NCI-H345 treated with DMSO at 0.1 percent for 48 hours (cell line): ENCODE data around the gene SMIM33.
"Not testable (repeated sequence)": the region's sequence is repeated elsewhere in the genome, so short reads cannot be mapped to it uniquely, and the experiment has no call there.

Experiments used
- DNase-seq: peaks from one replicate; lab custom pipeline; 2025; ENCODE audit not compliant: unreplicated experiment; lab: John Stamatoyannopoulos, UW

Gene SMIM33

DNA sequence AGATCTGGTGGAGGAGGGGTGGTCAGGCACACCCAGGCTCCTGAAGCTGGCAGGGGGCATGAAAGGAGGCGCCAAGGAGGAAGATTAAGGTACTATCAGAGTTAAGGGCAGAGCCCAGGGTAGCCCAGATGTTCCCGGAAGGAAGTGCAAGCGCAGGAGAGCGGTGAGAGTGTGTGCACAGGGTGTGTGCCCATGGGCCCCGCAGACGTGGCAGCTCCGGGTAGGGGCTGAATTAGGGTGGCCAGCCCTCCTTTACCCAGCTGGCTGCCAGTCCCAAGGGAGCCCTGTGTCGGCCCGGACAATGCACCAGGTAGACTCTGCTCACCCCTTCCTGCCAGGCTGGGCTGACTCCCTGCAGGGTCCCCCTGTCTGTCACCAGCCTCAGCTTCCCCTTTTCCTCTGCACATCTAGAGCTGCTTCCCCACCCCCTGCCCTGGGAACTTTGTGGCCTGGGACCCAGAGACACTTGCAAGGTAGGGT, at the start of gene SMIM33:
Gene SMIM33, plus strand, starts transcription at position 184 of the 480 bp plus-strand sequence. Its CDS starts 118 bp downstream, at position 302.
- DNase-seq: no peak

DNA sequence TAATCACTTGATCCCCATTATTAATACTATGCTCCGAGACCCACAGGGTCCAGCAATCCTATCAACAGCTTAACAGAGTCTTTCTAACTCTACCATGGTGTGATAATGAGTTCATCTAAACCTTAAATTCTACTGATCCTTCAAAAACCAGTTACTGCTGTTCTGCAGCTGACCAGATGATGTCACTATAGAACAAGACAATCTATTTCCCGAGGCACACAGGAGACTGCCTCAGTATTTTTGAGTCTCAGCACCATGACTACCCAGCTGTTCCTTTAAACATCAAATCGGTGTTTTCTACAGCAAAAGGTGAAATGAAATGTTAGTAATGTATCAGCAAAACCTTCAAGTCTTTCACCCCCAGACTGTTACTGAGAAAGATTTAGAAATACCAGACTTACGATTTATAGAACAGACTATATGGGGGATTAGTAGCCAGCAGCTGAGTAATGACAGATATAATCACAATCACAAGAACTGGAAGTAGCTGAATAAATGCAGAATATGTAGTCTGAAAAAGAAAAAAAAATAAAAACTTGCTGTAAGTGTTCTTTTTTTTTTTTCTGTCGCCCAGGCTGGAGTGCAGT, 48.4 kb upstream of the SMIM33 start:
- DNase-seq: peak; percentile 71

GRCh38 chr5:139425497-139425896, 45.3 kb upstream of the SMIM33 start:
- no peak for DNase-seq

GRCh38 chr5:139426203-139426885, 44.5 kb upstream of the SMIM33 start:
- no peak for DNase-seq

- no peak for DNase-seq
Observed at GRCh38 chr5:139430015-139430414, 40.8 kb upstream of the SMIM33 start.

DNA sequence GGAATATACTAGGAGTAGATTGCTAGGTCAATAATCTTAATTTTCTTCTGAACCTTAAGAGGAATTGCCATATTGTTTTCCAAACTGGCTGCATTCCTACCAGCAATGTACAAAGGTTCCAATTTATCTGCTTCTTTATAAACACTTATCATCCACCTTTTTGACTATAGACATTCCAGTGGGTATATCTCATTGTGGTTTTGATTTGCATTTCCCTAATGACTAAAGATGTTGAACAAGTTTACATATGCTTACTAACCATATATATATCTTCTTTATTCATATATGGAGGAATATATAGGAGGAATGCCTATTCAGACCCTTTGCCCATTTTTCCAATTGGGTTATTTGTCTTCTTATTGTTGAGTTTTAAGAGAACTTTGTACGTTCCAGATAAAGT, 39.1 kb upstream of the SMIM33 start:
- no peak for DNase-seq

GRCh38 chr5:139435676-139436075, 35.1 kb upstream of the SMIM33 start:
- DNase-seq: no peak

DNA sequence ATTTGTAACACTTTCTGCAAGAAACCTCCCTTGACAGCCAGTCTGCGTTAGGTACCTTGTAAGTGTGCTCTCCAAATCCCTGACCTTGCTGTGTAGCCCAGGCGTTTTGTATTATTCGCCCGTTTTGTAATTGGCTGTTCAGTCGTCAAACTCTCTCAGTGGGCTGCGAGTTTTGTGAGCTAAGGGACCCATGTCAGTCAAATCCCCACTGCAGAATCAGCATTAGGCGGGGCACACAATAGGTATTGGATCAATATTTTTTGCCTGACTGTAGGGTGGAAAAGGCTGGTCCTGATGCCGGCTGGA, 32.1 kb upstream of the SMIM33 start:
- DNase-seq: peak; percentile 58

DNA sequence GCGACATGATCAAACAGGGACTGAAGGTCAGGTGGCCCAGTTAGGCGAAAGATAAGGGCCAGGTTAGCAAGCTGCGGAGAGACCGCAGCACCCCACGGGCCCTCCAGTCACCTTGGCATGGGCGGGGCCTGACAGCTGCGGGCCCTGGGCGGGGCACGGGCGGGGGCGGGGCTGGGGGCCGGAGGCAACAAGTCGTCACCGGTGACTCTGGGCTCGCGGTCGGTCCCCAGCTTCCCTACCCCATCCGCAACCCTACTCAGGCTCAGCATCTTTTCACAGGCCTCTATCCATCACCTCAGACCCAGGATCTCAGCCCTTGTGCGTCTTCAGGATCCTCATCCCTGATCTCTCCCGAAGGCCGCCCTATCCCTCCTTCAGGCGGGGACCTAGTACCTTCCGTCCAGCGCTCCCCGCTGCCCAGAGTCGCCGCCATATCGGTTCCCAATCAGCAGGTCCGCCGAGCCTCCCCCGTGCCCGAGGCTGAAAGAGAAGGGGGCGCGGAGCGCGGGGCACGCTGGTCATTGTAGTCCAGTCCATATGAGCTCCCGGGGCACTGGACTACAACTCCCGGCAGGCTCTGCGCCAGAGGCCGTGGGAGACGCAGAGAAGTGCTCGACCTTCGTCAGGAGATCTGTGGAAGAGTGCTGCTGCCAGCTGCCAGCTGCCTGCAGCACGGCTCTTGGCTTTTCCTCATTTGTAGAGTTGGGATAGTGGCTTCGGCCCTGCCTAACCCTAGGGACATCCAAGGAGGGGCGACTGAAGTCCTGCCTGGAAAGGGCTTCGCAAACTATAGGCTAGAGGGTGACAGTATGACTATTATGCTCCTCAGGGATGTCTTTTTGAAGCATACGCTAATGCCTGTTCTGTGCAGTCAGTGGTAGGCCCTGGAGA, 31.5 kb upstream of the SMIM33 start, which contains the start of gene DNAJC18:
Gene DNAJC18, minus strand, starts transcription at position 513 of the 891 bp plus-strand sequence. Its CDS starts 80 bp downstream, at position 433.
- peak; percentile 94 for DNase-seq

- not testable (repeated sequence) for DNase-seq
Observed at GRCh38 chr5:139440416-139440815, 30.4 kb upstream of the SMIM33 start.

GRCh38 chr5:139443831-139444453, 26.9 kb upstream of the SMIM33 start:
- no peak for DNase-seq

- DNase-seq: no peak
Observed at GRCh38 chr5:139445325-139446170, 25.3 kb upstream of the SMIM33 start.

DNA sequence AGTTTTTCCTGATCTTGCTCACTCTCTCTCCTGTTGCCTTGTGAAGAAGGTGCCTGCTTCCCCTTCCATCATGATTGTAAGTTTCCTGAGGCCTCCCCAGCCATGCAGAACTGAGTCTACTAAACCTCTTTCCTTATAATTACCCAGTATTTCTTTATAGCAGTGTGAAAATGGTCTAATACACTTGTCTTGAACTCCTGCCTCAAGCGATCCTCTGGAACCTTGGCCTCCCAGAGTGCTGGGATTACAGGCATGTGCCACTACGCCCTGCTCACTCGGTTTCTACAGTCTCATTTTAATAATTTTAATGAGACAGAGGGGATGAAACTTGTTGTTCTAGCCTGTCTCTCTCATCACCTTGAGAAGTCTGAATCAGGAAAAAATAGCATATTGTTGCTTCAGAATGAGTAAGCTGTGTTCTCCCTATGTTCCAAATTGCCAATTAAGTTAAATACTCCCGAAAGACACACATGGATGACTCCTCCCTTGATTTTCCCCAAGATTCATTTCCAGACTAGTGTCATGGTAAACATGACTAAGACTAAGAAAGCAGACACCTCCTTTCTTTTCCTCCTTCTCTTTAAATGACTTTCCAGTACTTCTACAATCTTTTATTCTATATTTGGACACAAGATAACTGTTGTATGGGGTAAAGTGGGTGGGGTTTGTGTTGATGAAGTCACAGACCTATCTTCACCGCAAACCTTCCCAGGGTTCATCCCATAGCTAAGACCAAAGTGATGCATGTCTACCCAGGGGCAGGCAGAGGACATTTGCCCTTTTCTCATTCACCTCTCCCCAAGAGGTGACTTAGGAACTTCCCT, 23.6 kb upstream of the SMIM33 start:
- DNase-seq: no peak

GRCh38 chr5:139451176-139451575, 19.6 kb upstream of the SMIM33 start:
- no peak for DNase-seq

DNA sequence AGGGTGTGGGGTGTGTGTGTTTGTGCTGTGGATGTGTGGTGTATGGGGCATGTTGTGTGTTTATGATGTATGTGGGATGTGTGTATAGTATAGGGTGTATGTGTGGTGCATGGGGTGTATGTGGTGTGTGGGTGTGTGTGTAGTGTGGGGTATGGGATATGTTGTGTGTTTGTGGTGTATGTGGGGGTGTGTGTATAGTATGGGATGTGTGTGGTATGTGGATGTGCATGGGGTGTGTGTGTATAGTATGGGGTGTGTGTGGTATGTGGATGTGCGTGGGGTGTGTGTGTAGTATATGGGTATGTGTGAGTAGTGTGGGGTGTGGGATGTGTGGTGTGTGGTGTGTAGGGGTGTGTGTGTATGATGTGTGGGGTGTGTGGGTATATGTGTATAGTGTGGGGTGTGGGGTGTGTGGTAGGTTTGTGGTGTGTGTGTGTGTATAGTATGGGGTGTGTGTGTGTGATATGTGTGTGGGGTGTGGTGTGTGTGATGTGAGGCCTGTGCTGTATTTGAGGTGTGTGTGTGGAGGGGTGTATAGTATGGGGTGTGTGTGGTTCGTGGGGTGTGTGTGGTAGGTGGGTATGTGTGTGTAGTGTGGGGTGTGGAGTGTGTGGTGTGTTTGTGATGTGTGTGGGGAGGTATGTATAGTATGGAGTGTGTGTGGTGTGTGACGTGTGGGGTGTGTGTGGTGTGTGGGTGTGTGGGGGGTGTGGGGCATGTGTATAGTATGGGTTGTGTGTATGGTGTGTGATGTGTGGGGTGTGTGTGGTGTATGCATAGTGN, 18.7 kb upstream of the SMIM33 start:
- DNase-seq: no peak

- DNase-seq: no peak
Observed at GRCh38 chr5:139453683-139454567, 16.9 kb upstream of the SMIM33 start.

DNA sequence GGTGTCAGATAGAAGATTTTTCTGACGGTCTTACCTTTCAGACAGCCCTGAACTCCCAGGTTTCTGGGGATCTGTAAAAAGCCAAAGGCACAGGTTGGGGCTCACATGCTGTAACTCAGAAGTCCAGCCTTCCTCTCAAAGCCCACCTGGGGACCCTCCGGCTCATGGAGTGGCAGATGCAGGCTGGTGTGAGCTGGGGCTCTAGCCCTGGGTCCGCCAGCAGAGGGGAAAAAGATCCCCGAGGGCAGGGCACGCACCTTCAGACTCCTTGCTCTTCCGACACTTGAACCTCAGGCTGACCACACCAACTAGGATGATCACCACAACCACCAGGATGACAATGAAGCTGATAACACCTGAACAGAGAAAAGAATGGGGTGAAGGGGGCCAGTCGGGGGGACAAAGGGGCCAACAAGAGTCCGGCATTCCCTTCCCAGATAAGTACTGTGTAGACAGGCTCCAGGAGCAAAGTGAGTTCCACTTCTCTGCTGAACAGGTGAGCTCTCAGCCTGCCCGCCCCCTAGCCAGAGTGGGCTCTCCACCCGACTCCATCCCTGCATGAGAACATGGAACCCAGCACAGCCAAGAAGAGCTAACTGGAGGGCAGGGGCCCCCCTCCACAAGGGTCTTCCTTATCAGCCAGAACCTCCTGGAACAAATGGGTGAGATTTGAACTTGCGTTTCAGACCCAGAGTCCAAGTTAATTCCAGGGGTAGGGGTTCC, 16.1 kb upstream of the SMIM33 start:
- DNase-seq: no peak
